HepG2 (cell line): Measurements from ENCODE around the gene GAL3ST1. TPM values are rescaled to one million over a fixed set of nuclear protein-coding genes. Genes with fewer than 3 reads are reported as not detected.

Source experiments
- AFF4 ChIP-seq: sonication (generic); formaldehyde crosslinking; IDR thresholded peaks from 2 replicates; pipeline ENCODE4 v1.4.0; 2020; ENCODE audit warnings: missing genetic modification reagents
- SUZ12 ChIP-seq: fragments of 150-350 bp; IDR thresholded peaks from 2 replicates; pipeline ENCODE4 v1.6.1; 2014; ENCODE audit warnings: low read depth, low read length
- TCF7 ChIP-seq: sonication (generic); IDR thresholded peaks from 2 replicates; pipeline ENCODE4 v1.6.1; 2016; ENCODE audit warnings: antibody characterized with exemption, low read depth
- XBP1 ChIP-seq: sonication (generic); formaldehyde crosslinking; IDR thresholded peaks from 2 replicates; pipeline ENCODE4 v1.5.0; 2020; ENCODE audit warnings: missing genetic modification reagents
- ZFX ChIP-seq: sonication (generic); formaldehyde crosslinking; IDR thresholded peaks from 2 replicates; pipeline ENCODE4 v1.4.0; 2020; ENCODE audit warnings: mild to moderate bottlenecking, low read depth, missing genetic modification reagents, moderate library complexity
- ZNF790 ChIP-seq: sonication (generic); formaldehyde crosslinking; IDR thresholded peaks from 2 replicates; pipeline ENCODE4 v1.8.0; 2022; ENCODE audit warnings: missing genetic modification reagents, mild to moderate bottlenecking, borderline replicate concordance
- polyA plus RNA-seq, 8 experiments: library from polyadenylated mRNA; depleted of rRNA in 3 of 8; stranded (reverse) in 7 of 8; unstranded in 1 of 8; fragments of >200 nt; fragmentation: Illumina TruSeq in 4 of 8; extraction: Trizol in 4 of 8; gene quantifications; 2 replicates each; pipeline versions ENCODE4 v1.2.1 to v1.2.3, GENCODE V29; 2011 to 2016; ENCODE audit warnings: low read depth in 4 of 8, missing spikeins in 1 of 8, mixed read lengths in 1 of 8; ENCODE audit not compliant: insufficient read depth in 1 of 8
- total RNA-seq, 5 experiments: library from RNA; depleted of rRNA; stranded (reverse); fragments of >200 nt; fragmentation: Illumina TruSeq; extraction: Trizol; gene quantifications; 2 replicates each; pipeline ENCODE4 v1.2.3, GENCODE V29; 2016; ENCODE audit warnings: low read depth in 1 of 5
- TF ChIP-seq, protein P1 (sequence below): sonication (generic); formaldehyde crosslinking; IDR thresholded peaks from one replicate; pipeline ENCODE4 v1.5.1; 2020; ENCODE audit warnings: mild to moderate bottlenecking, missing genetic modification reagents; ENCODE audit errors: not compliant biosample characterization
- TF ChIP-seq, protein P2 (sequence below): sonication (generic); formaldehyde crosslinking; IDR thresholded peaks from 2 replicates; pipeline ENCODE4 v1.5.0; 2020; ENCODE audit warnings: missing genetic modification reagents
- TF ChIP-seq, protein P3 (sequence below): sonication (generic); formaldehyde crosslinking; IDR thresholded peaks from 2 replicates; pipeline ENCODE4 v1.4.0; 2020; ENCODE audit warnings: missing genetic modification reagents
- TF ChIP-seq, protein P4 (sequence below): sonication (generic); formaldehyde crosslinking; IDR thresholded peaks from 2 replicates; pipeline ENCODE4 v1.4.0; 2020; ENCODE audit warnings: mild to moderate bottlenecking, missing genetic modification reagents
- TF ChIP-seq, protein P5 (sequence below): sonication (generic); formaldehyde crosslinking; IDR thresholded peaks from 2 replicates; pipeline ENCODE4 v1.4.0; 2020; ENCODE audit warnings: missing genetic modification reagents

The GAL3ST1 gene
- total and polyA plus RNA-seq, 2 of the 13 experiments (the other 11 are each of a cell fraction or from before 2014, with no cell fraction given), result 4.4 to 14.7 TPM

GRCh38 chr22:30547188-30547587 lies 27.3 kb downstream of the GAL3ST1 start (continued):
- TF ChIP-seq, protein P1, sequence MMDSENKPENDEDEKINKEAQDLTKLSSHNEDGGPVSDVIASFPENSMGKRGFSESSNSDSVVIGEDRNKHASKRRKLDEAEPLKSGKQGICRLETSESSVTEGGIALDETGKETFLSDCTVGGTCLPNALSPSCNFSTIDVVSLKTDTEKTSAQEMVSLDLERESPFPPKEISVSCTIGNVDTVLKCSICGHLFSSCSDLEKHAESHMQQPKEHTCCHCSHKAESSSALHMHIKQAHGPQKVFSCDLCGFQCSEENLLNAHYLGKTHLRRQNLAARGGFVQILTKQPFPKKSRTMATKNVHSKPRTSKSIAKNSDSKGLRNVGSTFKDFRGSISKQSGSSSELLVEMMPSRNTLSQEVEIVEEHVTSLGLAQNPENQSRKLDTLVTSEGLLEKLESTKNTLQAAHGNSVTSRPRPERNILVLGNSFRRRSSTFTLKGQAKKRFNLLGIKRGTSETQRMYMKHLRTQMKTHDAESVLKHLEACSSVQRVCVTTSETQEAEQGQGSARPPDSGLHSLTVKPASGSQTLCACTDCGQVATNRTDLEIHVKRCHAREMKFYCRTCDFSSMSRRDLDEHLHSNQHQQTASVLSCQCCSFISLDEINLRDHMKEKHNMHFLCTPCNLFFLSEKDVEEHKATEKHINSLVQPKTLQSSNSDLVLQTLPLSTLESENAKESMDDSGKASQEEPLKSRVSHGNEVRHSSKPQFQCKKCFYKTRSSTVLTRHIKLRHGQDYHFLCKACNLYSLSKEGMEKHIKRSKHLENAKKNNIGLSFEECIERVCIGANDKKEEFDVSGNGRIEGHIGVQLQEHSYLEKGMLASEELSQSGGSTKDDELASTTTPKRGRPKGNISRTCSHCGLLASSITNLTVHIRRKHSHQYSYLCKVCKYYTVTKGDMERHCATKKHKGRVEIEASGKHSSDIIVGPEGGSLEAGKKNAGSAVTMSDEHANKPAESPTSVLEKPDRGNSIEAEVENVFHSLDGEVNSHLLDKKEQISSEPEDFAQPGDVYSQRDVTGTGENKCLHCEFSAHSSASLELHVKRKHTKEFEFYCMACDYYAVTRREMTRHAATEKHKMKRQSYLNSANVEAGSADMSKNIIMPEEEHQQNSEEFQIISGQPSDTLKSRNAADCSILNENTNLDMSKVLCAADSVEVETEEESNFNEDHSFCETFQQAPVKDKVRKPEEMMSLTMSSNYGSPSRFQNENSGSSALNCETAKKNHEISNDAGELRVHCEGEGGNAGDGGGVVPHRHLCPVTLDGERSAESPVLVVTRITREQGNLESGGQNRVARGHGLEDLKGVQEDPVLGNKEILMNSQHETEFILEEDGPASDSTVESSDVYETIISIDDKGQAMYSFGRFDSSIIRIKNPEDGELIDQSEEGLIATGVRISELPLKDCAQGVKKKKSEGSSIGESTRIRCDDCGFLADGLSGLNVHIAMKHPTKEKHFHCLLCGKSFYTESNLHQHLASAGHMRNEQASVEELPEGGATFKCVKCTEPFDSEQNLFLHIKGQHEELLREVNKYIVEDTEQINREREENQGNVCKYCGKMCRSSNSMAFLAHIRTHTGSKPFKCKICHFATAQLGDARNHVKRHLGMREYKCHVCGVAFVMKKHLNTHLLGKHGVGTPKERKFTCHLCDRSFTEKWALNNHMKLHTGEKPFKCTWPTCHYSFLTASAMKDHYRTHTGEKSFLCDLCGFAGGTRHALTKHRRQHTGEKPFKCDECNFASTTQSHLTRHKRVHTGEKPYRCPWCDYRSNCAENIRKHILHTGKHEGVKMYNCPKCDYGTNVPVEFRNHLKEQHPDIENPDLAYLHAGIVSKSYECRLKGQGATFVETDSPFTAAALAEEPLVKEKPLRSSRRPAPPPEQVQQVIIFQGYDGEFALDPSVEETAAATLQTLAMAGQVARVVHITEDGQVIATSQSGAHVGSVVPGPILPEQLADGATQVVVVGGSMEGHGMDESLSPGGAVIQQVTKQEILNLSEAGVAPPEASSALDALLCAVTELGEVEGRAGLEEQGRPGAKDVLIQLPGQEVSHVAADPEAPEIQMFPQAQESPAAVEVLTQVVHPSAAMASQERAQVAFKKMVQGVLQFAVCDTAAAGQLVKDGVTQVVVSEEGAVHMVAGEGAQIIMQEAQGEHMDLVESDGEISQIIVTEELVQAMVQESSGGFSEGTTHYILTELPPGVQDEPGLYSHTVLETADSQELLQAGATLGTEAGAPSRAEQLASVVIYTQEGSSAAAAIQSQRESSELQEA (CRISPR knock-in tag), result no peak
- TF ChIP-seq AFF4 (CRISPR knock-in tag) (no peak), SUZ12 (no peak), ZNF790 (CRISPR knock-in tag) (no peak), TCF7 (no peak), ZFX (CRISPR knock-in tag) (0 out of 2 replicates have a peak, but pooled peaks have one; percentile 20), XBP1 (CRISPR knock-in tag) (no peak)
- TF ChIP-seq, protein P2, sequence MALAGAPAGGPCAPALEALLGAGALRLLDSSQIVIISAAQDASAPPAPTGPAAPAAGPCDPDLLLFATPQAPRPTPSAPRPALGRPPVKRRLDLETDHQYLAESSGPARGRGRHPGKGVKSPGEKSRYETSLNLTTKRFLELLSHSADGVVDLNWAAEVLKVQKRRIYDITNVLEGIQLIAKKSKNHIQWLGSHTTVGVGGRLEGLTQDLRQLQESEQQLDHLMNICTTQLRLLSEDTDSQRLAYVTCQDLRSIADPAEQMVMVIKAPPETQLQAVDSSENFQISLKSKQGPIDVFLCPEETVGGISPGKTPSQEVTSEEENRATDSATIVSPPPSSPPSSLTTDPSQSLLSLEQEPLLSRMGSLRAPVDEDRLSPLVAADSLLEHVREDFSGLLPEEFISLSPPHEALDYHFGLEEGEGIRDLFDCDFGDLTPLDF (CRISPR knock-in tag), result no peak
- TF ChIP-seq, protein P3, sequence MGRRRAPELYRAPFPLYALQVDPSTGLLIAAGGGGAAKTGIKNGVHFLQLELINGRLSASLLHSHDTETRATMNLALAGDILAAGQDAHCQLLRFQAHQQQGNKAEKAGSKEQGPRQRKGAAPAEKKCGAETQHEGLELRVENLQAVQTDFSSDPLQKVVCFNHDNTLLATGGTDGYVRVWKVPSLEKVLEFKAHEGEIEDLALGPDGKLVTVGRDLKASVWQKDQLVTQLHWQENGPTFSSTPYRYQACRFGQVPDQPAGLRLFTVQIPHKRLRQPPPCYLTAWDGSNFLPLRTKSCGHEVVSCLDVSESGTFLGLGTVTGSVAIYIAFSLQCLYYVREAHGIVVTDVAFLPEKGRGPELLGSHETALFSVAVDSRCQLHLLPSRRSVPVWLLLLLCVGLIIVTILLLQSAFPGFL (CRISPR knock-in tag), result no peak
- TF ChIP-seq, protein P4, sequence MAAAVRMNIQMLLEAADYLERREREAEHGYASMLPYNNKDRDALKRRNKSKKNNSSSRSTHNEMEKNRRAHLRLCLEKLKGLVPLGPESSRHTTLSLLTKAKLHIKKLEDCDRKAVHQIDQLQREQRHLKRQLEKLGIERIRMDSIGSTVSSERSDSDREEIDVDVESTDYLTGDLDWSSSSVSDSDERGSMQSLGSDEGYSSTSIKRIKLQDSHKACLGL (CRISPR knock-in tag), result no peak
- TF ChIP-seq, protein P5, sequence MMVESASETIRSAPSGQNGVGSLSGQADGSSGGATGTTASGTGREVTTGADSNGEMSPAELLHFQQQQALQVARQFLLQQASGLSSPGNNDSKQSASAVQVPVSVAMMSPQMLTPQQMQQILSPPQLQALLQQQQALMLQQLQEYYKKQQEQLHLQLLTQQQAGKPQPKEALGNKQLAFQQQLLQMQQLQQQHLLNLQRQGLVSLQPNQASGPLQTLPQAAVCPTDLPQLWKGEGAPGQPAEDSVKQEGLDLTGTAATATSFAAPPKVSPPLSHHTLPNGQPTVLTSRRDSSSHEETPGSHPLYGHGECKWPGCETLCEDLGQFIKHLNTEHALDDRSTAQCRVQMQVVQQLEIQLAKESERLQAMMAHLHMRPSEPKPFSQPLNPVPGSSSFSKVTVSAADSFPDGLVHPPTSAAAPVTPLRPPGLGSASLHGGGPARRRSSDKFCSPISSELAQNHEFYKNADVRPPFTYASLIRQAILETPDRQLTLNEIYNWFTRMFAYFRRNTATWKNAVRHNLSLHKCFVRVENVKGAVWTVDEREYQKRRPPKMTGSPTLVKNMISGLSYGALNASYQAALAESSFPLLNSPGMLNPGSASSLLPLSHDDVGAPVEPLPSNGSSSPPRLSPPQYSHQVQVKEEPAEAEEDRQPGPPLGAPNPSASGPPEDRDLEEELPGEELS, result no peak
